Measurements from ENCODE around the gene PHF24.
A peak's percentile ranks its signal among the peaks of the same experiment; 100 is the strongest.

PHF24 gene

DNA sequence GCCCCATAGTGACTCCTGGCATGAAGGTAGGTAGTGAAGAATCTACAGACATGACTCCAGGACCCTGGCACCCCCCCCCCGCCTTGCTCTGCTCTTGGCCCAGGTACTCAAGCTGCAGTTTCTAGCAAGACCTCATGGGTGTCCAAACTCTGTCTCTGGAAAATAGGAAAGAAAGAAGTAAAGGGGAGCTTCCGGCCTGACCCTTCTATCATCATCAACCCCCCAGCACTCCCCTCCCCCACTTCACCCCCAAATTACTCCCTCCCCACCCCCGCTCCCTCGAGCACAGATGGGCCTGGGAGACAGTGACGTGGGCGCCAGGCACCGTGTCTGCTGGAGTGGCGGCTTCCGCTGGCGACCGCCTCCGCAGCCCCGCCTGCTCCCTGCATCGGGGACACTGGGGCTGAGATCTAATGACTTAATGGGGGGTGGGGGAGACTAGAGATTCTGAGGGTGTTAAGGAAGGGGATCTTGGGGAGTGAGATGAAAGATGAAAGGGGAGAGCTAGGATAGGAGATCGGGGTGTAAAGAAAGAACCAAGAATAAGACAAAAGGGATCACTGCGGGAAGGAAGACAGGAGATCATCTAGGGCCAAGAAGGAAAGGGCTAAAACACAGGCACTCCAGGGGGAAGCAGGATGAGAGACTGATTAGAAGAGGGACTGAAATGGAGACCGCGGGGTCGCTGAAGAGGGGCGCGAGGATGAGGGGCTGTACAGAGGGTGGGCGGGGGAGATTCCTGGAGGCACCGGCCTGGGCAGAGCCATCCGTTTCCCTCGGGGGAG, 30.3 kb downstream of the PHF24 start:
- DNase-seq (ENCODE audit: low spot score) = no peak
- in situ Hi-C loops (cut with MboI; ENCODE audit: low sequenced_read_pairs, unreplicated experiment) = loop anchor here (10.0 kb wide), 1 partner anchor 84 kb away; no protein-coding TSS in a partner anchor
- TF ChIP-seq, protein P1, sequence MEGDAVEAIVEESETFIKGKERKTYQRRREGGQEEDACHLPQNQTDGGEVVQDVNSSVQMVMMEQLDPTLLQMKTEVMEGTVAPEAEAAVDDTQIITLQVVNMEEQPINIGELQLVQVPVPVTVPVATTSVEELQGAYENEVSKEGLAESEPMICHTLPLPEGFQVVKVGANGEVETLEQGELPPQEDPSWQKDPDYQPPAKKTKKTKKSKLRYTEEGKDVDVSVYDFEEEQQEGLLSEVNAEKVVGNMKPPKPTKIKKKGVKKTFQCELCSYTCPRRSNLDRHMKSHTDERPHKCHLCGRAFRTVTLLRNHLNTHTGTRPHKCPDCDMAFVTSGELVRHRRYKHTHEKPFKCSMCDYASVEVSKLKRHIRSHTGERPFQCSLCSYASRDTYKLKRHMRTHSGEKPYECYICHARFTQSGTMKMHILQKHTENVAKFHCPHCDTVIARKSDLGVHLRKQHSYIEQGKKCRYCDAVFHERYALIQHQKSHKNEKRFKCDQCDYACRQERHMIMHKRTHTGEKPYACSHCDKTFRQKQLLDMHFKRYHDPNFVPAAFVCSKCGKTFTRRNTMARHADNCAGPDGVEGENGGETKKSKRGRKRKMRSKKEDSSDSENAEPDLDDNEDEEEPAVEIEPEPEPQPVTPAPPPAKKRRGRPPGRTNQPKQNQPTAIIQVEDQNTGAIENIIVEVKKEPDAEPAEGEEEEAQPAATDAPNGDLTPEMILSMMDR (IDR thresholded peaks at IDR 0.05; ENCODE audit: borderline replicate concordance, control extremely low read depth, extremely low read depth, insufficient read depth, missing control alignments) = no peak

DNA sequence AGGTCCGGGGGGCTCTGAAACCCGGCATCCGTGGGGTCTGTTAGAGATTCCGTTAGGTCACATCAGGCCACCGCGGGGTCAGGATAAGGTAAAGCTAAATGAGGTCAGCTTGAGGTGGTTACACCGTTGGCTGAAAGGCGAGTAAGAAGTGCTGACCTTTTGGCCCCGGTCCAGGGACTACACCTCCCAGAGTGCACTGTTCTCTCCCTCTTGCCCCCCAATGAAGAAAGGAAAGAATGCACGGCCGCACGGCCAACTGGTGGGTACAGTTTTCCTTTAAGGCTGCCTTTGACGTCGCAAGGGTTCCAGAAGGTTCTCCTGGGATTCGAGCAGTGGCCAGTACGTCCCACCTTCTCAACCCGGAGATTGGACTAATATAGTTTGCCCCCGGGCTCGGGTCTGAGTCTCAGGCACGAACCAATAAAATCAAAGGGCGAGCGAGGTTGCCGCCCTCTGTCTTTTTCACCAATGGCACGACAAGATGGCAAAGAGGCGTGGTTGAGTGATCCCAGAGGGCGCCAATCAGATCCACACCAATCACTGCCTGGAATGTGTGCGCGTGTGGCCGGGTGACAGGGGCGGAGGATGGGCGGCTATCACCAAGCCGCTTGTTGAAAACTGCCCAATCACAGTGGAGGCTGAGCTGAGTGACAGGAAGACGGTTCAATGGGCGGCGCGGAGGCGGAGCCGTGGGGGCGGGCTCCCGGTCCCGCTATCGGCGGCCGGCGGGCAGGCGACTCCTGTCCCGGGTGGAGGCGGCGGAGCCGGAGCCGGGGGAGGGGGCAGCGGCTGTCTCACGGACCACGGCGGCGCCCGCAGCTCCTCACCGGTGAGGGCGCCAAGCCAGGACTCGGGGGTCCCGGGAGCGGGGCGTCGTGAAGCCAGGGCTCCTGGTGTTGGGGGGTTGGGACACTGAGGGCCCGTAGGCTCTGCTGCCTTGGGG, 31.2 kb downstream of the PHF24 start, which contains the start of gene DNAJB5:
TSS of gene DNAJB5 (plus strand) at position 743 of the 943 bp plus-strand sequence. CDS start 886 bp downstream, outside the sequence.
- in situ Hi-C loops (cut with MboI; ENCODE audit: low sequenced_read_pairs, unreplicated experiment) = loop anchor here (10.0 kb wide), 1 partner anchor 84 kb away; no protein-coding TSS in a partner anchor
- TF ChIP-seq, protein P1 (IDR thresholded peaks at IDR 0.05; ENCODE audit: borderline replicate concordance, control extremely low read depth, extremely low read depth, insufficient read depth, missing control alignments) = no peak
- DNase-seq (ENCODE audit: low spot score) = peak; percentile 97

DNA sequence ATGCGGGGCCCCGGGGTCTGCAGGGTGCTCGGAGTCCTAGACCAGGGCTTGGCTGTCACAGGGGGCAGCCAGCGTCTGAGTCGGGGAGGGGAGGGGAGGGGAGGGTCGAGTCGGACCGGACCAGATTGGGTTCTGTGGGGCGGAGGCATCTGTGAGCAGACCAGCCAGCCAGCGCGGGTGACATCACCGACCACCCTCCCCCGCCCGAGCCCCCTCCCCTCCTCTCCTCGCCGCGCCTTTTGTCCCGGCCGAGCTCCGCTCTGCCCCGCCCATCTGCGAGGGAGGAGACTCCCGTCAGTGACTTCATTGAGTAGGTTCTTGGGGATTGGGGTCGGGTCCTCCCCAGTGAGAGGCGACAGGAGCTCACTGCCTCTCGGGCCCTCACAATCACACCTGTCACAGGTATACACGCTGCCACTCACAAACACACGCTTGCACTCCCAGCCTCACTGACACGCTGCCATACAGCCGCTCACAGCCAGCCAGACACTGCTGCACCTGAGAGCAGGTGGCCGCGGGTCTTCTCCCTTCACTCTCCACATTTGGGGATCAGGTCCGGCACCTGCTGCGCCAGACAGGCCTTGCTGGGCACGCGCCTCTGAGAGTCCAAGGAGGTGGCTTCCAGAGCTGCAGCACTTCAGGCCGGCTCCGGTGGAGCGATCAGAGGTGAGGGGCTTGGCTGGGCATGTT, 32.0 kb downstream of the PHF24 start:
- in situ Hi-C loops (cut with MboI; ENCODE audit: low sequenced_read_pairs, unreplicated experiment) = loop anchor here (10.0 kb wide), 1 partner anchor 85 kb away; no protein-coding TSS in a partner anchor
- DNase-seq (ENCODE audit: low spot score) = peak; percentile 67
- TF ChIP-seq, protein P1 (IDR thresholded peaks at IDR 0.05; ENCODE audit: borderline replicate concordance, control extremely low read depth, extremely low read depth, insufficient read depth, missing control alignments) = no peak

DNA sequence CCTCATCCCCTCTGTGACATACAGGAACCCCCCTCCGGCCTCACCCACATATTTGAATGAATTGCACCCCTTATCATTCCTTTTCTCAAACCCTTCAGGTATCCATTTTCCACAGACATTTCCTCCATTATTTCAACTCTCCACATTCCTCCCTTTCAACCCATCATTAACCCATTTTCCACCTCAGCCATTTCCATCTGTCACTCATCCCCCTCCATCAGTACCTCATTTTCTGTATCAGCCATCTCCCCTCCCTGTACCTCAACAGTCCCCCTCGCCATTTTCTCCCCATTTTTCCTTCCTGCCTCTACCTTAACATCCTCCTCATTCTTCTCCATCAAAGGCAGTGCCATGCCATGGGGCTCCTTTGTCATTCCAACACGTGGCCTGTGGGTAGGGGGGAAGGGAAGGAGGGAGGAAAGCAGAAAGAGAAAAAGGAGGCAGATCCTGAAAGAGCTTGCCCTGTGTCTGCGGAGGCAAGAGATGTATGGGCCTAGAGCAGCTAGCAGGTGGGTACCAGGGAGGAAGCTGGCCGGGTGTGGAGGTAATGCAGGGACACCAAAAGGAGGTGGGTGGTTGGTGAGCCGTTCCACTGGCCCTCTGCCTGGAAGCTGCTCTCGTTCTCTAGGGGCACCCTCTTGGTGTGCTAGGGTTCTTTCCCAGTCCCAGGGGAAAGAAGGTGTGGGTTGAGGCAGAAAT, 33.0 kb downstream of the PHF24 start:
- in situ Hi-C loops (cut with MboI; ENCODE audit: low sequenced_read_pairs, unreplicated experiment) = no loop called here
- TF ChIP-seq, protein P1 (IDR thresholded peaks at IDR 0.05; ENCODE audit: borderline replicate concordance, control extremely low read depth, extremely low read depth, insufficient read depth, missing control alignments) = no peak
- DNase-seq (ENCODE audit: low spot score) = no peak

DNA sequence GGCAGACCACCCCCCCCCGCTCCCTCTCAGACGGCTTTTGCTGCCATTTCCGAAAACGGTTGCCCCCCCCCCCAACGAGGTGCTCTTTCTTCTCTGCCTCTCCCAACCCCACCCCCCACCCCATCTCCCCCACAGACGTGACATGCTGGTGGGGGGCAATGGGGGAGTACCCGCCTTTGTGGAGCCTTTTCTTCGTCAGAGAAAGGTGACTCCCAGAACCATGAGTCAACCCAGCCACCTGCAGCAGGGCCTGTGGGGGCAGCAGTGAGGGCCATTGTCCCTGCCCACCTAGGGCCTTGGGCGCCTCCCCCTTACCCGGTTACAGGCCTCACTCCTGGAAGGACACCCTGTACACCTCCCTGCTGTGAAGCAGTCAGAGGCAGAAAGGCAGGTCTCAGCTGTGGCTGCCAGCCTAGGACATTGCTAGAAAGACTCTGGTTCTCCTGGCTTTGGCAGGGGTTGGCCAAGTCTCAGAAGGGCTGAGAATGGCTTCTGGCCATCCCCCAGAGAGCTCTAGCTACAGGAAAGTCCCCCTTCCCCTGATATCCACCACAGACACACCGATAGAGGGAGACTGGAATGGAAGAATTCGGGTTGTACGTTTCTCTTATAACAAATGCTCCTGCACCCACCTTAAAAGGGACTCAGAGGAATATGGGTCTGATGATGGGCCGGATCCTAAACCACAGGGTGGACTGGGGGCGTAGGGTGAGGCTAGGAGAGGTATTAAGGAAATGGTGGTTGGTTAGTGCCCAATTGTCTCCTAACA, 33.7 kb downstream of the PHF24 start:
- TF ChIP-seq, protein P1 (IDR thresholded peaks at IDR 0.05; ENCODE audit: borderline replicate concordance, control extremely low read depth, extremely low read depth, insufficient read depth, missing control alignments) = no peak
- peak; percentile 54 for DNase-seq (ENCODE audit: low spot score)
- in situ Hi-C loops (cut with MboI; ENCODE audit: low sequenced_read_pairs, unreplicated experiment) = no loop called here

Measured in GM13976 (cell line).